Ramos (cell line): ENCODE data around the gene SLC5A7.

Source experiments
- in situ Hi-C: fragments of 300-500 bp; cut with MboI; formaldehyde crosslinking; loops from one replicate; pipeline ENCODE4 v1.14.3; 2022; ENCODE audit warnings: low sequenced_read_pairs; ENCODE audit not compliant: unreplicated experiment

SLC5A7 gene

GRCh38 chr2:107986278-107987217 is at the start of gene SLC5A7:
TSS of gene SLC5A7 (plus strand) at chr2:107986524. CDS start at chr2:107988156, 1,632 bp downstream.
- in situ Hi-C loops, result no loop called here

GRCh38 chr2:107961395-107961794 is 24.9 kb upstream of the SLC5A7 start:
- in situ Hi-C loops, result no loop called here

GRCh38 chr2:107964185-107964584 is 22.1 kb upstream of the SLC5A7 start:
- in situ Hi-C loops, result no loop called here

DNA sequence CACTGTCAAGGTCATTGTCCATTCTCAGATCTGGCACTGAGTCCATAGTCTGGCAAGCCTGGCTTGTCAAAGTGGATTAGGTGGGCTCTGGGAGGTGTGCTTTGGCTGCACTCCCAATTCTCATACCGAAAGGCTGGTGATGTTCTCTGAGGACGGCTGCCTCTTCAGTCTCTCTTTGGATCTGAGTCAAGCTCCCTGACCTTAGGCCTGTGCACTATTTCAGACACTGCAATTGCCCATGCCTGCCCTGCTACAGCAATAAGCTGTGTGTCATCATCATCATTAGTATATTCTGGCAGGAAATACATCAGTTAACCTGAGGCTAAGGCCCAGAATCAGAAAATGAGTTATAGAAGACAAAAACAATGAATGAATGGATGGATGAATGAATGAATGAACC is 1.6 kb upstream of the SLC5A7 start:
- in situ Hi-C loops, result no loop called here

- in situ Hi-C loops, result no loop called here
Measured at GRCh38 chr2:107988108-107988507, 1.8 kb downstream of the SLC5A7 start.

GRCh38 chr2:107989445-107989844 is 3.1 kb downstream of the SLC5A7 start:
- in situ Hi-C loops, result no loop called here

- in situ Hi-C loops, result no loop called here
Measured at GRCh38 chr2:107990718-107991117, 4.4 kb downstream of the SLC5A7 start.

- in situ Hi-C loops, result no loop called here
Measured at GRCh38 chr2:107992069-107992468, 5.7 kb downstream of the SLC5A7 start.

DNA sequence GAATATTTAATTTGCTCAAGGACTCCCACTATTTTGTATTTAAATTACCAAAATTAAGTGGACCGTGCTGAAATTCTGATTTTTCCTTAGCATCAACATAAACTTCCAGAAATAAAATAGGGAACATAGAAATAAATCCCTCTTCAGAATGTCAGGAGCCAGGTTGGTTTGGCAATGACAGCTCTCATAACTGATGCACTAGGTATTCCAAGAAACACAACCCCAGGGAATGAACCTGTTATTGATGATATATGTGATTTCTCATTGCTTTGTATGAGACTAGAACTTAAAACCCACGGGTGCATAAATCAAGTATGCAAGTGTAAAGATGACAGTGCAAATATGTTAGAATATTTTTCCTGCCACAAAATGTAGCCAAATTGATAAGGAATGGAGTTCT is 12.8 kb downstream of the SLC5A7 start:
- in situ Hi-C loops, result no loop called here

DNA sequence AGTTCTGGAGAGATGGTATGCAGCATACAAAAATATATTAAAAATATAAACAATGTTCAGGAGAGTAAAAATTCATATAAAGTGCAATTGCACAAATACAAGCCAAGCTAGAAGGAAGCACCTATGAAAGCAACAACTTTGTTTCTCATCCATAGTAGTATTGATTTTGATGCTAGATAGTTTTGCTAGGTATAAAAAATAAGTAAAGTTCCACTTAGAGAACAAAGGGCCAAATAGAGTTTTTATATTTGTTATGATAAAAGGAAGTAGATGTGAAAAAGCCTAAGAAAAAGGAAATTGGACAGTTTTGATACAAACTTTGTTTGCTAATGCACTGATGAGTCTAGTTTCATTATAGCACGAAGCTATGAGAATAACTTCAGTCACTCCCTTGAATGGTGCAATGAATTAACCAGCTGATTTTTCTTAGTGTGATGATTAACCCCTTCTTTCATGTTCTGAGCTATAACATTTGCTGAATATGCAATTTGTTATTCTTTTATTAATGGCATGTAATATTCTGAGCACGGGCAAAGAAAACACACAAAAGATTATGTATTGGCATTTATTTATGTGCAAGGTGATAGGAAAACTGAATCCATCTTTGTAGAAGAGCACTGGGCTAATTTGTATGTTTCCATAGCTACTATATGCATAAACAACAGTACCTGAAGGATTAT is 24.7 kb downstream of the SLC5A7 start:
- in situ Hi-C loops, result no loop called here

DNA sequence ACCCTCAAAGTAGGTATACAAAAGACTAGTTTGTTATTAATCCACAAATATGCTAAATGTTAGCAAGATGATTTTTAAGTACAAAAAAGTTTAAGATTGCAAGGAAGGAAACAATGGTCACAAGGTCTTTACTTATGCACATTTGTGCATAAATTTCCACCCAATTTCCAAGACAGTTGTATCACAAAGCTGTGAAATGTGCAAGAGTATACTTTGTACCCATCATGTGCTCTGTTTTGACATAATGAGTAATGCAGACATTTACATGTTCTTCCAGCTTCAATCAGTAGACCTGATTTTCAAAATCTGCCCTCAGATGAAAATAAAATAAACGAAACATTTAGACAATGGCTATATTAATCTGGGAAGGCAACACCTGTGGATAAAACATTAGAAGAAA is 27.0 kb downstream of the SLC5A7 start:
- in situ Hi-C loops, result no loop called here

GRCh38 chr2:108022628-108023027 is 36.3 kb downstream of the SLC5A7 start:
- in situ Hi-C loops, result no loop called here

GRCh38 chr2:108023776-108024175 is 37.5 kb downstream of the SLC5A7 start:
- in situ Hi-C loops, result no loop called here

DNA sequence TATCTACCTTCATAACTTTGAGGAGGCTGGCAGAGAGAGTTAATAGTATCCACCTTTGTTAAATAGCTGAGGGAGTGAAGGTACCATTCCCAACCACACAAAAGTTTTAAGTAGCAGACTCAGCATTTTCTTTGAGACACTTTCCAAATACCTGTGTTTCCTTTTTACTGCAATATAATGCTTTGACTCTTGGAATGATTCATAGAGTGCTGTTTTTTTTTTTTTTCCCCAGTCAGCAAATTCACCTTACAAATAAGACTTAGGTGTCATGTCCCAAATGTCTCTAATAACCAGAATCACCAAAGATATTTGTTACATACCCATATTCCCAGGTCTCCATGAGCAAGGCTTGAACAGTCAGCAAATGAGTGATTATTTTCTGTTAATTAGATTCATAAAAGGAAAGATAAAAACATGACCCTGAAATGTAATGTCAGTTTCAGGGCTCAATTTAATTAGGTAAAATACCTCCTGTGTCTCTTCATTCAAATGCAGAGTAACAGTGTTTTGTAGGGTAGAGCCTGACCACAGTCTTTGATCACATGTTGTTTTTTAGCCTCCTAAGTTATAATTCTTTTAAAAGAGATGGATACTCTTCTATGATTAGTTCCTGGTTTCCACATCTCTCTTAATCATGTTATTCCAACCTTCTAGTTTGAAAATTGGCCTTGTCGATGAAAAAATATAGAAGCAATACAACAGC is 39.9 kb downstream of the SLC5A7 start:
- in situ Hi-C loops, result no loop called here

DNA sequence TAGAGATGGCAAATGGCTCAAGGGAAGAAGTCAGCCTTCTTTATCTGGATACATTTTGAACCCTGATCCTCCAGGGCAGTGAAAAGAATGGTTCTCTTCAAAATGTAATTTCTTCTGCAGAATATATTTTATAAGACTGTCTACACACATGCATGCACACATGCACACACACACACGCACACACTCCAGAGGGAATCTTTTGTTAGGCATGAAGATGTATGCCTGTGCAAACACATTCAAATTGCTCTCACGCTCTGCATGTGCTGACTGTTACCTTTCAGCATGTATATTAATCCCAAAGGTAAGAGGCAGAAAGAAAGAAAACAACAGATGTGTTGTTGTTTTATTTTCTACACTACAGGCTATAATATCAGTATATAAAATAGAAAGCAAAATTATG is 43.2 kb downstream of the SLC5A7 start:
- in situ Hi-C loops, result no loop called here

DNA sequence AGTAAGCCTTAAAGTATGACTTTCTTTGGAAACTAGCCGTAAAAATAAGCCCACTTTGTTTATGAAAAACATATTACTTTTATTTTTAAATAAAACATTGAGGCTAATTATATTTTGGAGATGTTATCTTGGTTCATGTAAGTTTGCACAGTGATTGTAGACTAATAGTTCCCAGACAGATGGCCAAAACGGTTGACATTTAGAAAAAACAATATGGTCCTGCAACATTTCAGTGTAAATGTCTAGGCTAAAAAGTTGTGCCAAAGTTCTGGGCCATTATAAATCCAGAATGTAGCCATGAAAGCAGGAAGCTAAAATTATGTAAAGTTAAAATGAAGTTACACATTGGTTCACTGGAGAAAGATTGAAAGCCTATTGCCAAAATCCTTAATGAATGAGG is 43.6 kb downstream of the SLC5A7 start:
- in situ Hi-C loops, result no loop called here

DNA sequence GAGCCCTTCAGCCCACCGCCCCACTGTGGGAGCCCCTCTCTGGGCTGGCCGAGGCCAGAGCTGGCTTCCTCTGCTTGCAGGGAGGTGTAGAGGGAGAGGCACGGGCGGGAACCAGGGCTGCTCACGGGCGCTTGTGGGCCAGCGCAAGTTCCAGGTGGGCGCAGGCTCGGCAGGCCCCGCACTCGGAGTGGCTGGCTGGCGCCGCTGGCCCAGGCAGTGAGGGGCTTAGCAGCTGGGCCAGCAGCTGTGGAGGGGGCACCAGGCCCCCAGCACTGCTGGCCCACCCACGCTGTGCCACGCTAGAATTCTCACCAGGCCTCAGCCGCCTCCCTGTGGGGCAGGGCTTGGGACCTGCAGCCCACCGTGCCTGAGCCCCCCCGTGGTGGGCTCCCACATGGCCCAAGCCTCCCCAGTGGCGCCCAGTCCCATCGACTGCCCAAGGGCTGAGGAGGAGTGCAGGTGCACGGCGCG is 45.2 kb downstream of the SLC5A7 start:
- in situ Hi-C loops, result no loop called here

DNA sequence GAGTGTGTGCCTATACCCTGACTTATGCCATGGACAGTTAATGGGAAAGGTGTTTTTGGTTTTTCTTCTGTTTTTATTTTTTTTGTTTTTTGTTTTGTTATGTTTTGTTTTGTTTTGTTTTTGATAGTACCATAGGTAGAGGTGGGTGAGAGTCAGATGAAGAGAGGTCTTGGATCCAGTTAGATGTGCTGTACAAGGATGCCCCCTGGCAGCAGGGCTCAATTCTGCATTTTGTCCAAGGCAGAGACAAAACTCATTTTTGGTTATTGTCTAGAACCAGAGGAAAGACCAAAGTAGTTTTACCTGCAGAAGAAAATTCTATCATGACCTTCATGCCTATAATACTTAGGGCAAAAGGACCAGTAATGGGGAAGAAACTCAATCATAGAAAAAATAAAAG is 48.5 kb downstream of the SLC5A7 start:
- in situ Hi-C loops, result no loop called here

DNA sequence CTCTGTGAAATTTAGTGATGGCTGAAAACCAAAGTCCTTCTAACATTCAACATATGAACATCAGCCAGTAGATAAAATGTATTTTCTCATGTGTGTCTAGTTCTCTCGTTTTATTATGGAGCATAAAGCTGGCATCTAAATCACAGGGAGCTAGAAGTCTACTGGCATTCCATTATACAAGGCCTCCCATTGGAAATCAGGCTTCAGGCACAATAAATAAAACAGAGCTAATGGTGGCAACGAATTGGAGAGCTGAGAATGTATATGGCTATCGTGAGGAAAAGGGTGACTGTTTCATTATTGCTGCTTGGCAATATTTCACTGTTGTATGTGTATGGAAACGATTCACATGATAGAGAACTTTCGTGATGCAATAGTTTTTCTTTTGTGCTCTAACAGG is 62.4 kb downstream of the SLC5A7 start:
- in situ Hi-C loops, result no loop called here

DNA sequence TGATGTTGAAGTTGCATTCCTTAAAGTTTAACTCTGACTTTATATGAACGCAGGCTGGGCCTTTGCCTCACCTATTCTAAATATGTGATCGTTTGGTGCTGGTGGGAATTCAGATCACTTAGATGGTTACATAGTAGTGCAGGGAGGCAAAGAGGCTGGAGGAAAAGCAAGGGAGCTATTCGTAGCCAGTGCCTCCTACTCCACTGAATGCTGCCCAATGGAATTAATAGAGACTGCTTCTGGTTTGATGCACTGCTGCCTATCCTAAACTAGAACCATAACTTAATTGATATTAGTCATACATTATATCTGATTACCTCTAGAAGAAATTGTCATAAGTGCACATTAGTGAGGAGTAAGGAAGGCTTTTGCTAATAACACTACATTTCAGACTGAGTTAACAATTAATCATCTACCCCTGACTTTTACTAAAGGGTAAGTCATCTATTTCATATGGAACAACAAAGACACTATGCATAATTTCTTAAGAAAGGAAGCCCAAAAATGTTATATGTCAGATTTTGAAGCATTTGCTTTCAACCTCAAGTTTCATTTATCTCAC is 72.3 kb downstream of the SLC5A7 start:
- in situ Hi-C loops, result no loop called here
